DOHH2 (cell line): Measurements from ENCODE around the gene PAEP.

Experiments used
- CTCF ChIP-seq: fragments of 200-600 bp; sonication (generic); IDR thresholded peaks from one replicate; pipeline ENCODE4 v1.5.1; 2014; ENCODE audit warnings: antibody characterized with exemption, mild to moderate bottlenecking, low read depth, low read length; ENCODE audit not compliant: poor library complexity, severe bottlenecking
- EZH2phosphoT487 ChIP-seq: fragments of 200-600 bp; sonication (generic); IDR thresholded peaks from 2 replicates; pipeline ENCODE4 v1.6.1; 2017; ENCODE audit warnings: borderline replicate concordance, mild to moderate bottlenecking, antibody characterized with exemption, low read length, moderate library complexity, mixed read lengths

GRCh38 chr9:135600296-135600817 lies 38.8 kb downstream of the PAEP start:
- TF ChIP-seq CTCF, result no peak
- no peak for TF ChIP-seq EZH2phosphoT487
